Epithelial cell of proximal tubule (primary cell): Measurements from ENCODE around the gene CHAF1A. TPM values are rescaled to one million over a fixed set of nuclear protein-coding genes. Genes with fewer than 3 reads are reported as not detected.

Experiments
- DNase-seq: peaks from one replicate; pipeline ENCODE4 v3.0.0-alpha.2; 2011; ENCODE audit warnings: low read depth
- H3K4me3 ChIP-seq: 2 replicates; pipeline ENCODE4 v1.5.1; 2011; ENCODE audit warnings: low read depth, mild to moderate bottlenecking, low read length
- CTCF ChIP-seq: conservative IDR thresholded peaks from 2 replicates; pipeline ENCODE4 v1.5.1; 2012; ENCODE audit warnings: low read depth, mild to moderate bottlenecking, low read length
- total RNA-seq: library from RNA; depleted of rRNA; stranded (reverse); fragments of >200 nt; gene quantifications from 2 replicates; pipeline ENCODE4 v1.2.3, GENCODE V29; 2015

The CHAF1A gene
- total RNA-seq, 1 donor from 2014 or later, result 36.7 TPM

- no peak for TF ChIP-seq CTCF
- DNase-seq, result no peak
- peak overlapping the region; percentile 81 for H3K4me3 ChIP-seq
Observed at GRCh38 chr19:4473011-4473762, 70.7 kb downstream of the CHAF1A start.

- no peak for TF ChIP-seq CTCF
- peak overlapping the region; percentile 81 for H3K4me3 ChIP-seq
Observed at GRCh38 chr19:4473763-4474513, 71.5 kb downstream of the CHAF1A start.

GRCh38 chr19:4474514-4475022 is 72.1 kb downstream of the CHAF1A start:
- no peak for DNase-seq
- H3K4me3 ChIP-seq, result peak overlapping the region; percentile 81
- TF ChIP-seq CTCF, result no peak

More at GRCh38 chr19:4473763-4474513, 71.5 kb downstream of the CHAF1A start:
- no peak for DNase-seq

- H3K4me3 ChIP-seq, result no peak overlapping the region
- DNase-seq, result no peak
- no peak for TF ChIP-seq CTCF
Observed at GRCh38 chr19:4477034-4477801, 74.8 kb downstream of the CHAF1A start.

- no peak for DNase-seq
- no peak for TF ChIP-seq CTCF
- H3K4me3 ChIP-seq, result no peak overlapping the region
Observed at GRCh38 chr19:4482721-4483364, 80.4 kb downstream of the CHAF1A start.

- no peak overlapping the region for H3K4me3 ChIP-seq
- no peak for DNase-seq
Observed at GRCh38 chr19:4483385-4483784, 80.9 kb downstream of the CHAF1A start.

More at GRCh38 chr19:4483385-4483784, 80.9 kb downstream of the CHAF1A start:
- no peak for TF ChIP-seq CTCF
